BLaER1 (cell line): Measurements from ENCODE around the gene ZNF587B.
"Not testable (repeated sequence)": the region's sequence is repeated elsewhere in the genome, so short reads cannot be mapped to it uniquely, and the experiment has no call there.

Experiments
- H3K27ac ChIP-seq: shearing (Covaris generic); formaldehyde crosslinking; 2 replicates; pipeline ENCODE4 v1.8.1; 2022
- H3K27me3 ChIP-seq: shearing (Covaris generic); formaldehyde crosslinking; 2 replicates; pipeline ENCODE4 v1.8.1; 2022
- H3K36me3 ChIP-seq: shearing (Covaris generic); formaldehyde crosslinking; 2 replicates; pipeline ENCODE4 v1.8.1; 2022
- H3K4me1 ChIP-seq: shearing (Covaris generic); formaldehyde crosslinking; 2 replicates; pipeline ENCODE4 v1.8.1; 2022
- H3K4me2 ChIP-seq: shearing (Covaris generic); formaldehyde crosslinking; 2 replicates; pipeline ENCODE4 v1.8.1; 2022
- H3K4me3 ChIP-seq: shearing (Covaris generic); formaldehyde crosslinking; 2 replicates; pipeline ENCODE4 v1.8.1; 2022
- H3K9ac ChIP-seq: shearing (Covaris generic); formaldehyde crosslinking; 2 replicates; pipeline ENCODE4 v1.8.1; 2022
- H3K9me3 ChIP-seq: shearing (Covaris generic); formaldehyde crosslinking; 2 replicates; pipeline ENCODE4 v1.8.1; 2022
- H4K20me1 ChIP-seq: shearing (Covaris generic); formaldehyde crosslinking; 2 replicates; pipeline ENCODE4 v1.8.1; 2022
- Cebpa-rat ChIP-seq: shearing (Covaris generic); IDR thresholded peaks from 2 replicates; pipeline ENCODE4 v1.8.1; 2022

ZNF587B gene

GRCh38 chr19:57870225-57870624 is 40.1 kb downstream of the ZNF587B start:
- TF ChIP-seq Cebpa-rat: no peak
- Histone ChIP-seq H4K20me1 (peaks cover 30% of the 10 kb centered on the region), H3K4me2 (no peak overlapping the region), H3K4me1 (no peaks in the 10 kb centered on the region), H3K36me3 (peaks cover 96% of the 10 kb centered on the region), H3K9ac (no peak overlapping the region), H3K27ac (no peak overlapping the region), H3K4me3 (no peak overlapping the region), H3K27me3 (no peaks in the 10 kb centered on the region), H3K9me3 (peaks cover 67% of the 10 kb centered on the region)

- Histone ChIP-seq H3K36me3 (peaks cover 98% of the 10 kb centered on the region), H3K9ac (no peak overlapping the region), H3K4me2 (no peak overlapping the region), H3K27ac (no peak overlapping the region), H3K9me3 (peaks cover 89% of the 10 kb centered on the region), H3K27me3 (no peaks in the 10 kb centered on the region), H3K4me1 (no peaks in the 10 kb centered on the region), H4K20me1 (peaks cover 12% of the 10 kb centered on the region; the same call in 1 of the 2 replicates), H3K4me3 (no peak overlapping the region)
- TF ChIP-seq Cebpa-rat: no peak
Observed at GRCh38 chr19:57872450-57872849, 42.4 kb downstream of the ZNF587B start.

- Histone ChIP-seq H3K36me3 (peaks cover 96% of the 10 kb centered on the region), H3K4me3 (0 out of 2 replicates have a peak overlapping the region, but pooled peaks have one; percentile 25), H3K9me3 (peaks cover 97% of the 10 kb centered on the region), H4K20me1 (peaks cover 10% of the 10 kb centered on the region; the same call in 1 of the 2 replicates)
- not testable (repeated sequence) for H3K4me2 ChIP-seq, H3K27ac ChIP-seq, H3K9ac ChIP-seq, H3K4me1 ChIP-seq, H3K27me3 ChIP-seq
Observed at GRCh38 chr19:57873883-57874799, 44.0 kb downstream of the ZNF587B start.

GRCh38 chr19:57886046-57886445 is 55.9 kb downstream of the ZNF587B start:
- no peak for TF ChIP-seq Cebpa-rat
- no peak overlapping the region for H3K27ac ChIP-seq
- no peak overlapping the region for H3K4me2 ChIP-seq
- H4K20me1 ChIP-seq: no peaks in the 10 kb centered on the region
- peaks cover 56% of the 10 kb centered on the region for H3K9me3 ChIP-seq
- no peak overlapping the region for H3K9ac ChIP-seq
- peaks cover 50% of the 10 kb centered on the region for H3K36me3 ChIP-seq
- H3K4me3 ChIP-seq: peak overlapping the region; percentile 87; the same call in 1 of the 2 replicates
- no peaks in the 10 kb centered on the region for H3K27me3 ChIP-seq
- peaks cover 13% of the 10 kb centered on the region for H3K4me1 ChIP-seq

GRCh38 chr19:57887195-57887941 is 57.3 kb downstream of the ZNF587B start:
- H4K20me1 ChIP-seq: no peaks in the 10 kb centered on the region
- peak overlapping the region; percentile 93 for H3K9ac ChIP-seq
- H3K27me3 ChIP-seq: no peaks in the 10 kb centered on the region
- peaks cover 13% of the 10 kb centered on the region for H3K4me1 ChIP-seq
- peaks cover 56% of the 10 kb centered on the region for H3K9me3 ChIP-seq
- no peak for TF ChIP-seq Cebpa-rat
- peak overlapping the region; percentile 87 for H3K4me2 ChIP-seq
- H3K36me3 ChIP-seq: peaks cover 50% of the 10 kb centered on the region
- peak overlapping the region; percentile 87 for H3K4me3 ChIP-seq
- H3K27ac ChIP-seq: no peak overlapping the region

- H3K4me2 ChIP-seq: peak overlapping the region; percentile 87
- peaks cover 49% of the 10 kb centered on the region for H3K9me3 ChIP-seq
- H3K36me3 ChIP-seq: peaks cover 42% of the 10 kb centered on the region
- peaks cover 13% of the 10 kb centered on the region for H3K4me1 ChIP-seq
- peak overlapping the region; percentile 87 for H3K4me3 ChIP-seq
- TF ChIP-seq Cebpa-rat: no peak
- H3K27ac ChIP-seq: peak overlapping the region; percentile 91
- no peaks in the 10 kb centered on the region for H4K20me1 ChIP-seq
- H3K9ac ChIP-seq: peak overlapping the region; percentile 93
- H3K27me3 ChIP-seq: no peaks in the 10 kb centered on the region
Observed at GRCh38 chr19:57888107-57888559, 58.0 kb downstream of the ZNF587B start.

GRCh38 chr19:57888560-57889231 is 58.6 kb downstream of the ZNF587B start, which contains the start of gene ZNF814:
Gene ZNF814 (minus strand): TSS chr19:57889037. CDS start chr19:57888802, 235 bp downstream.
- H3K36me3 ChIP-seq: peaks cover 37% of the 10 kb centered on the region
- H3K4me1 ChIP-seq: peaks cover 13% of the 10 kb centered on the region
- H3K27ac ChIP-seq: peak within 1 kb of the TSS; percentile 91
- H3K9ac ChIP-seq: peak within 1 kb of the TSS; percentile 93
- H3K9me3 ChIP-seq: peaks cover 44% of the 10 kb centered on the region
- H3K27me3 ChIP-seq: no peaks in the 10 kb centered on the region
- no peak for TF ChIP-seq Cebpa-rat
- peak within 1 kb of the TSS; percentile 87 for H3K4me3 ChIP-seq
- H4K20me1 ChIP-seq: no peaks in the 10 kb centered on the region
- H3K4me2 ChIP-seq: peak within 1 kb of the TSS; percentile 87

GRCh38 chr19:57890706-57891105 is 60.6 kb downstream of the ZNF587B start:
- not testable (repeated sequence) for H3K27ac ChIP-seq, H3K4me2 ChIP-seq, H3K4me3 ChIP-seq, H4K20me1 ChIP-seq, H3K9ac ChIP-seq, H3K27me3 ChIP-seq
- Histone ChIP-seq H3K9me3 (peaks cover 24% of the 10 kb centered on the region), H3K36me3 (peaks cover 17% of the 10 kb centered on the region), H3K4me1 (peaks cover 13% of the 10 kb centered on the region)
